ENCODE measurements around the gene TLCD5.
A peak's percentile ranks its signal among the peaks of the same experiment; 100 is the strongest.

TLCD5 gene

GRCh38 chr11:120338107-120338933 lies 13.2 kb downstream of the TLCD5 start:
- DNase-seq = no peak

- DNase-seq = no peak
Observed at GRCh38 chr11:120339394-120339890, 14.3 kb downstream of the TLCD5 start.

GRCh38 chr11:120340529-120340928 lies 15.4 kb downstream of the TLCD5 start:
- DNase-seq = no peak

GRCh38 chr11:120342226-120342625 lies 17.1 kb downstream of the TLCD5 start:
- no peak for DNase-seq

- no peak for DNase-seq
Observed at GRCh38 chr11:120342678-120343077, 17.6 kb downstream of the TLCD5 start.

GRCh38 chr11:120343429-120343828 lies 18.3 kb downstream of the TLCD5 start:
- no peak for DNase-seq

- peak; percentile 66 for DNase-seq
Observed at GRCh38 chr11:120344302-120345004, 19.4 kb downstream of the TLCD5 start.

GRCh38 chr11:120346233-120346632 lies 21.1 kb downstream of the TLCD5 start:
- DNase-seq = no peak

- no peak for DNase-seq
Observed at GRCh38 chr11:120350637-120351036, 25.5 kb downstream of the TLCD5 start.

- DNase-seq = no peak
Observed at GRCh38 chr11:120352405-120352804, 27.3 kb downstream of the TLCD5 start.

- peak; percentile 26 for DNase-seq
Observed at GRCh38 chr11:120354068-120354467, 29.0 kb downstream of the TLCD5 start.

GRCh38 chr11:120354779-120355178 lies 29.7 kb downstream of the TLCD5 start:
- no peak for DNase-seq

- DNase-seq = no peak
Observed at GRCh38 chr11:120357620-120358019, 32.5 kb downstream of the TLCD5 start.

GRCh38 chr11:120358729-120359128 lies 33.6 kb downstream of the TLCD5 start:
- no peak for DNase-seq

GRCh38 chr11:120363436-120363835 lies 38.3 kb downstream of the TLCD5 start:
- no peak for DNase-seq

- DNase-seq = no peak
Observed at GRCh38 chr11:120365512-120365911, 40.4 kb downstream of the TLCD5 start.

GRCh38 chr11:120372296-120372695 lies 47.2 kb downstream of the TLCD5 start:
- no peak for DNase-seq

GRCh38 chr11:120375076-120375475 lies 50.0 kb downstream of the TLCD5 start:
- no peak for DNase-seq

- no peak for DNase-seq
Observed at GRCh38 chr11:120376547-120377182, 51.6 kb downstream of the TLCD5 start.

- no peak for DNase-seq
Observed at GRCh38 chr11:120378474-120378873, 53.4 kb downstream of the TLCD5 start.

- DNase-seq = no peak
Observed at GRCh38 chr11:120381401-120381800, 56.3 kb downstream of the TLCD5 start.

Data from fibroblast of skin of right quadriceps (primary cell).